GM21526 (cell line): ENCODE measurements around the gene IGFBPL1.
A peak's percentile ranks its signal among the peaks of the same experiment; 100 is the strongest.
"Not testable (repeated sequence)": the region's sequence is repeated elsewhere in the genome, so short reads cannot be mapped to it uniquely, and the experiment has no call there.

ENCODE experiments used
- ATAC-seq: cut with Tn5 transposase; IDR thresholded peaks from one replicate; pipeline ENCODE4 v1.9.1; 2021; ENCODE audit warnings: moderate library complexity; ENCODE audit not compliant: unreplicated experiment, low FRiP score

IGFBPL1 gene

DNA sequence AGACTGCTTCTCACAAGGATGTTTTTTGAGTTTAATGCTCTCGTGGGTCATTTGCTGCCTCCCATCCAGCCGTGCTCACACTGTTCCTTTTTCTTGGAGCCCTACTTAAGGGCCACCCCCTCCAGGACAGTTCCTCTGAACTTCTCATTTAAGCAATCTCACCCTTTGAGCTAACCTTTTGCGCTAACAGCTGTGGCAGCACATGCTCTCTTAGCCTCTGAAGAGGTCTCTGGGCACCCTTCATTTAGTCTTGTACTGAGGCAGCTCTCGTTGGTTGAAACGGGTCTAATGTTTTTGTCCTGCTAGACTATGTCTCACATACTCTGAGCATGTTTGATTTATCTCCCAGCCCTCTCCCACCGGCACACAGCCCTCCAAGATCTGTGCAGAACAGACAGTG is 19.9 kb downstream of the IGFBPL1 start:
- no peak for ATAC-seq

- no peak for ATAC-seq
These were observed 22.3 kb downstream of the IGFBPL1 start for GRCh38 chr9:38401994-38402393.

DNA sequence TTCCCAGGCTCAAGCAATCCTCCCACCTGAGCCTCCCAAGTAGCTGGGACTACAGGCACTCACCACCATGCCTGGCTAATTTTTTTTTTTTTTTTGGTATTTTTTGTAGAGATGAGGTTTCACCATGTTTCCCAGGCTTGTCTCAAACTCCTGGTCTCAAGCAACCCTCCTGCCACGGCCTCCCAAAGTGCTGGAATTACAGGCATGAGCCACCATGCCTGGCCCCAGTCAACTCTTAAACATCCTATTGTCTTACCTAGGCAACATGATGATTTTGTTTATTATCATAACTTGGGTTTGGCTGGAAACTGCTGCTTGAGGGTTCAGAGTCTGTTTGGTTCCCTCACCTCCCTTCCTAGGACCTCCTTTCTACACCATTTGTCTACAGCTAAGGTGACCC is 25.1 kb downstream of the IGFBPL1 start:
- ATAC-seq = not testable (repeated sequence)

GRCh38 chr9:38396371-38396671 is 27.9 kb downstream of the IGFBPL1 start:
- no peak for ATAC-seq

DNA sequence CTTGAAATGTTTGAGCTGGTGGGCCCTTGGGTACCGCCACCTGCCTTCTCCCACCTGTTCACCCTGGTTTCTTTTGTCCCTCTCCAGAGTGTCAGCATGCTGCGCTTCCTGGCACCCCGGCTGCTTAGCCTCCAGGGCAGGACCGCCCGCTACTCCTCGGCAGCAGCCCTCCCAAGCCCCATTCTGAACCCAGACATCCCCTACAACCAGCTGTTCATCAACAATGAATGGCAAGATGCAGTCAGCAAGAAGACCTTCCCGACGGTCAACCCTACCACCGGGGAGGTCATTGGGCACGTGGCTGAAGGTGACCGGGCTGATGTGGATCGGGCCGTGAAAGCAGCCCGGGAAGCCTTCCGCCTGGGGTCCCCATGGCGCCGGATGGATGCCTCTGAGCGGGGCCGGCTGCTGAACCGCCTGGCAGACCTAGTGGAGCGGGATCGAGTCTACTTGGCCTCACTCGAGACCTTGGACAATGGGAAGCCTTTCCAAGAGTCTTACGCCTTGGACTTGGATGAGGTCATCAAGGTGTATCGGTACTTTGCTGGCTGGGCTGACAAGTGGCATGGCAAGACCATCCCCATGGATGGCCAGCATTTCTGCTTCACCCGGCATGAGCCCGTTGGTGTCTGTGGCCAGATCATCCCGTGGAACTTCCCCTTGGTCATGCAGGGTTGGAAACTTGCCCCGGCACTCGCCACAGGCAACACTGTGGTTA is 28.4 kb downstream of the IGFBPL1 start:
- ATAC-seq = no peak

DNA sequence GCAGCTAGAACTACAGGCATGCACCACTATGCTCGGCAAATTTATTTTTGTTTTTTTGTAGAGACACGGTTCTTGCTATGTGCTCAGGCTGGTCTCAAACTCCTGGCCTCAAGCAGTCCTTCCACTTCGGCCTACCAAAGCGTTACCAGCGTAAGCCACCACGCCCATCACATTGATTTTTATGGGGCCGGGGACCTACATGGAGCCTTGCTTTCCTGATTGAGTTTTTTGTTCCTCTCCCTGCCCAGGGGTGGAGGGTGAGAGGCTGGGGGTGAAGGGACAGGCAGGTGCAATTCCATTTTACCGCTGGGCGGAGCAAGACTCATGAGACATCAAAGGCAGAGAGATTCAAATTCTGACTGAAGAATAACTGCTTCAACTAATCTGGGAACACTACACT is 29.8 kb downstream of the IGFBPL1 start:
- no peak for ATAC-seq

GRCh38 chr9:38393128-38393796 is 31.0 kb downstream of the IGFBPL1 start:
- ATAC-seq = no peak

DNA sequence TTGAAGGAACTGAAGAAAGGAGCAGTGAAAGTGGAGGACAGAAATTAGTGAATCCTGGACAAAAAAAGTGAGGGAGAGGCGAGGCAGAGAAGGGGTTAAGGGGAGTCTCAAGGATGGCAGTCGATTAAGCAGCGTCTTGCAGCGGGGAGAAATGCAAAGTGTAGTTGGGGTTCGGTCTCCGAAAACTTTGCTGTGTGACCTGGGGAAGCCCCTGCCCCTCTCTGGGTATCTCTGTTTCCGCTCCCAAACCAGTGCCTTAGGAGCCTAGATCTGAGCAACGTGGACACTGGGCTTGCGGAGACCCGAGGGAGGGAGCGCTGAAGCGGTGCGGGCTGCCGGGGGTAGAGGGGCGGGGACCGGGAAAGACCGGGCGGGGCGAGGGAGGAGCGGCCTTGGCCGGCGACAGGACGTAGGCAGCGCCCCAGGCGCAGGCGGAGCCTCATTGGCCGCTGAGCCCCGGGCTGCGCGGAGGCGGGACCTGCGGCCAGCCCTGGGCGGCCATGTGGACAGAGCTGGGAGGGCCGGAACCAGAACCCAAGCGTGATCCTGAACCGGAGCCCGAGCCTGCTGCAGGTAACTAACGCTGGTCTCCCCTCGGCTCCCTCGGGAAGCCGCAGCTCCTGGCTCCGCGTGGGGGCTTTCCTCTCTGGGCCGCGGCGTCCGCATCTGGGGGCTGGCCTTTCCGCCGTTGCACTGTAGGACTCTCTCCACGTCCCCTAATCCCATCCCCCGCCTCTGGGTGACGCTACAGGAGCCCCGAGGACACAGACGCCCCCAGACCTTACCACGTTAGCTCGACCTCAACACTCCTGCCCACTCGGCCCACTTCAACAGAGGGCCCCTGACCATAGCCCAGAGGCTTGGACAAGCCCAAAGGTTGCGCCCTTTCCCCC is 31.8 kb downstream of the IGFBPL1 start, which contains the start of gene ALDH1B1:
Gene ALDH1B1, plus strand, starts transcription at position 468 of the 893 bp plus-strand sequence. CDS start 3,047 bp downstream, outside the sequence.
- ATAC-seq = peak; percentile 97

DNA sequence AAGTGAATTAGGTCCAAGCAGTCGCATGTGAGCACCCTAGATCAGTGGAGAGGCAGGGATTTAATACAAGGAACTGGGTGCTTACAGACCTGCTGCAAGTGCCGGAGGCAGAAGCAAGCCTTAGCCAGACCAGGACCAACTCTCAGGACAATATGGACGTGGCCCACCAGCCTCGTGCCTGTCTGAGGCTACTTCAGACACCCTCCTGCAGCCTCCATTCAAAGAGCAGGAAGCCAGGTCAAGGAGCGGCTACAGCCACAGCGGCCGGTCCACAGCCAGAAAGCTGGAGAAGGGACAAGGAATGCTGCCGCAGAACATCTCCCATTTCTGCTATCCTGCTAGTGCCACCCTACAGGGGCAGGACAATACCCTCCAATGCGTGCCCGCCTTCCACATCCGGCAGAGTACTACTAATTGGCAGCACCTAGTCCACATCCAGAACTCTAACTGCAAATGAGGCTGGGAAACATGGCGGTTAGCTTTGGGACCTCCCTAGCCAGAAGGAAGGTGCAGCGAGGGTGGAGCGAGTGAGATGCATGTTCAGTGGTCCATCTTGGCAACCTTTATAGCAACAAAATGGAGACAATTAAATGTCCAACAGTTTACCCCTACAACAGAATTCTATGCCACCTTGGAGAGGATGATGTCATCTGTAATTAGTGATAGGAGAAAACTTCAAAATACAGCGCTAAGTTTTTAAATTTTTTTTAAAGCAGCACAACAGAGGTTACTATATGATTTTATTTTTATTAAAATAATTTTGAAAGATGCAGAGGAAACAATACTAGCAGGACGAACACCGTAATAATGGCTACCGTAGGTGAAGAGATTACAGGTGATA is 32.8 kb downstream of the IGFBPL1 start:
- ATAC-seq = no peak

GRCh38 chr9:38390851-38391250 is 33.4 kb downstream of the IGFBPL1 start:
- no peak for ATAC-seq

DNA sequence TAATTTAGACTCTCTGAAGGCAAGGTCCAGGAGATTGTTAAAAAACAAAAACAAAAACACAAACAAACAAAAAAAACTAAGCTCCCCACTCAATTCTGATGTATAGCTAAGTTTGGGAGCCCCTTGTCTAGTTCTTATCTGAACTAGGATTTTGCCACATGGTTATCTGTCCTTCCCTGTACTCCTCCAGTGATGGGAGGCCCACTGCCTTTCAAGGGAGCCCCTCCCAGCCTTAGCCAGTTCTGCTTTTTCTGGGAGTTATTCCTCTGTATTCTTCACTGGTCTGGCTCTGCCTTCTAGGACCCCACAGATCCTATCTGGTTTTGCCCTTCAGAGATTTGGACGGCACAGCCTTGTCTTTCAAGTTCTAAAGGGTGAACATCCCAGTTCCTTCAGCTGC is 33.8 kb downstream of the IGFBPL1 start:
- ATAC-seq = no peak

- ATAC-seq = no peak
These were observed 34.9 kb downstream of the IGFBPL1 start for GRCh38 chr9:38389313-38389712.

DNA sequence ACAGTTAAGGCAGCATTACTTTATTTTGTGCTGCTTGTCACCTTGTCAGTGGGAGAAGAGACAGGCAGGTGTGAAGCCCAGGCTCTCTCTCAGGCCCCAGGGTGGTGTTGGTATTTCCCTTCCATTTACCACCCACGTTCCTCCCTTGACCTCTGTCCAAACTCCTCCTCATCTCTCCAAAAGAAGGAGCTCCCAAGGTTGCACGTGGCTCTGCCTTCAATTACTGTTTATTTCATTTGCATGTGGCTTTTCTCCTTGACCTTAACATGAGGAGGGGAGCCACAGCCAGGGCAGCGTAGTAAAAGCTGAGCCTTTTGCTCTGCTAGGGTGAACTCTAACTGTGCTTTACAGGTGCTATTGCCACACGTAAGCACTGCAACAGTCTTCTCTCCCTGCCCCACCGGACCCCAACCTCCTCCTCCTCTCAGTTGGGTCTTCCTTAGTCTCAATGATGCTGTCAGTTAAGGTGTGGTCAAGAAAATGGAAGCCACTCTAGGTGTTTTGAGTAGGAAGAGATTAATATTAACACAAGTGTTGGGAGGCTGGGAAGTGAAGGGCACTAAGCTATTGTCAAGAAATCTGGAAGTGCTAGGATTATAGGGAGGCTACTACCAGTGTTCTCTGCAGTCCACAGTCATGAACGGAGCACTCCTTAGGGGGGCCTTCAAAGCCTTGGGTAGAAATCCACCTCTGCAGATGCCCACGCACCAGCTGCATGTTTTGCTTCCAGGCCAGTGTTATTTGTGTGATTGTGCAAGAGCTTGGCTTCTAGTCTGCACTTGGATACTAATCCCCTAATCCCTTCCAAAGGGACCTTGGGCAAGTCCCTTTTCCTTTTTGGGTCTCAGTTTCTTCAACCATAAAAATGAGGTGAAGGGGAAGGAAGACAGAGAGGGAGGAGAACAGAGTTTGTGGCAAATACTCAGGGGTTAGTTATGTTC is 35.7 kb downstream of the IGFBPL1 start:
- ATAC-seq = no peak

DNA sequence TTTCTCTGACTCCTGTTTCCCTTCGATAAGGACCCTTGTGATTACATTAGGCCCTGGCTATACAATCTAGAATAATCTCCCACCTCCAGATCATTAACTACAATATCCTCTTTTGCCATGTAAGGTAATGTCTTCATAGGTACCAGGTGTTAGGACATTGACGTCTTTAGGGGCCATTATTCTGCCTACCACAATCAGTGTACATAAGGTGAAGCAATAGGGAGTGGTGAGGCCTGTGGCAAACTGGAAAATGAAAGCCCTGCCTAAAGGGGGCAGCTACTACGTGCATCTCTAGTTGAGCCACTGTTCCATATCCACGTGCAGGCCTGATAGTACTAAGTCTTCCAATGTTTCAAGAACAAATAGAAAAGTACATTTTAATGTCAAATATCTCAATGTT is 36.5 kb downstream of the IGFBPL1 start:
- ATAC-seq = no peak

DNA sequence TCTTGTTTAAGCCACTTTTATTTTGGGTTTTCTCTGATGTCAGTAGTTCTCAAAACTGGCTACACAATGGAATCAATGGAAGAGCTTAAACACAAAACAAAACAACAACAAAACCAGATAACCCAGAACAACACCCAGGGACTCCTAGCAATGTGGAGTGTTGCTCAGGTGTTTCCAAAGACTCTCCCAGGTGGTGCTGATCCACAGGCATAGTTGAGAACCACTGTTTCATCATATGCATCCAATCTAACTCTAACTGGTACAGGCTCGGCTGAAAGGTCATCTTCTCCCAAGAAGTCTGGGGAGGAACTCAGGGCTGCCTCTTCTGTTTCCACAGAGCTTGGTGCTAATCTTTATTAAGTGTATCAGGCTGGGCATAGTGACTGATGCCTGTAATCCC is 37.2 kb downstream of the IGFBPL1 start:
- ATAC-seq = no peak

DNA sequence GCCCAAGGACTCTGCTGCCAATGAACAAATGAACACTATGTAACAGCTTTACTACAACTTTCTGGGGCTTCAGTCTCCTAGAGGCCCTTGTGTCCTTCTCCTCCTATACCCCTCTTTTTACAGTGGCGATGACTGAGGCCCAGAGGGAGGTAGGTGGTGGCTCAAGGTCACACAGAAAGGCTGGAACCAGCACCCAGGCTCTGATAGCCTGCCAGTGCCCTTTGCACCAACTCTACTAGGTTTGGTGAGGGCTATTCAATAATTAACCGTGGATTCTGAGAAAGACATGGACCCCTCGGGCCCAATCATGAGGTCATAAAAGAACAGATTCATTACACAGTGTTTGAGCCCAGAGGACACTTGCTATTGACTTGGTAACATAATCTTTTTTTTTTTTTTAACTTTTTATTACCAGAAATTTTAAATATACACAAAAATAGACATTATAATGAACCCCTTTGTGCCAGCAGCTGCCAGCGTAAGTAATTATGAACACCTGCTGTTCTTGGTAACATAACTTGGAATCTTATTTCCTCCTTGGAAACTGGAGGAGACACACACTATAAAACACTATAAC is 37.8 kb downstream of the IGFBPL1 start:
- no peak for ATAC-seq

- ATAC-seq = no peak
These were observed 38.4 kb downstream of the IGFBPL1 start for GRCh38 chr9:38385896-38386295.

- ATAC-seq = no peak
These were observed 39.0 kb downstream of the IGFBPL1 start for GRCh38 chr9:38384990-38385848.
